Cardiac fibroblast (primary cell): Measurements from ENCODE around the gene RFX8.

Experiments
- DNase-seq, 2 donors: peaks; one replicate each; pipeline versions ENCODE4 v3.0.0 to v3.0.0-alpha.2; 2010; ENCODE audit warnings: low read depth in 2 of 2
- H3K4me3 ChIP-seq, 2 donors: replicated peaks in 1 of 2; 1 replicate in 1 of 2; 2 replicates in 1 of 2; pipeline ENCODE4 v1.5.1; 2011; ENCODE audit warnings: low read depth in 2 of 2, low read length in 2 of 2, mild to moderate bottlenecking in 2 of 2, moderate library complexity in 1 of 2
- TF ChIP-seq, protein P1 (sequence below): IDR thresholded peaks from one replicate; pipeline ENCODE4 v1.5.1; 2011; ENCODE audit warnings: low read depth, mild to moderate bottlenecking, low read length, inconsistent platforms

Gene RFX8

DNA sequence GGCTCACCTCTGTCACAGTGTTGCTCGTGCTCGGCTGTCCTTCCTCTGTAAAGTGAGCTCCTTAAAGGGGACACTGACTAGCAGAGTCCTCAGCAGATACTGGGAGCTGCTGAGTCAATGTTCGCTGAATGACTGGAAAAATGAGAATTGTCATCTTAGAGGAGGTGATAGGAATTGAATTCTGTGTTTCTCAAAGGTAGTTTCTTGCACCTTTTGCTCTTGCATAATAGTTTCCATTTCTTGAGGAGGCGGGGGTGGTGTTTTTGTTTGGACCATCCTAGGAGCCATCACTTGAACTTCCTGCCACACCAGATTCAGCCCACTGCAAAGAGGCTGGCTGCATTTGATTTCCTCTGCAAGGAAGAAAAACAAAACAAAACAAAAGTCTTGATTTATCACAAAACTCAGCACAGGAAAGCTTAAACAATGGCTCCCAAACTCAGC, 11.4 kb upstream of the RFX8 start:
- TF ChIP-seq, protein P1, sequence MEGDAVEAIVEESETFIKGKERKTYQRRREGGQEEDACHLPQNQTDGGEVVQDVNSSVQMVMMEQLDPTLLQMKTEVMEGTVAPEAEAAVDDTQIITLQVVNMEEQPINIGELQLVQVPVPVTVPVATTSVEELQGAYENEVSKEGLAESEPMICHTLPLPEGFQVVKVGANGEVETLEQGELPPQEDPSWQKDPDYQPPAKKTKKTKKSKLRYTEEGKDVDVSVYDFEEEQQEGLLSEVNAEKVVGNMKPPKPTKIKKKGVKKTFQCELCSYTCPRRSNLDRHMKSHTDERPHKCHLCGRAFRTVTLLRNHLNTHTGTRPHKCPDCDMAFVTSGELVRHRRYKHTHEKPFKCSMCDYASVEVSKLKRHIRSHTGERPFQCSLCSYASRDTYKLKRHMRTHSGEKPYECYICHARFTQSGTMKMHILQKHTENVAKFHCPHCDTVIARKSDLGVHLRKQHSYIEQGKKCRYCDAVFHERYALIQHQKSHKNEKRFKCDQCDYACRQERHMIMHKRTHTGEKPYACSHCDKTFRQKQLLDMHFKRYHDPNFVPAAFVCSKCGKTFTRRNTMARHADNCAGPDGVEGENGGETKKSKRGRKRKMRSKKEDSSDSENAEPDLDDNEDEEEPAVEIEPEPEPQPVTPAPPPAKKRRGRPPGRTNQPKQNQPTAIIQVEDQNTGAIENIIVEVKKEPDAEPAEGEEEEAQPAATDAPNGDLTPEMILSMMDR: no peak
- no peak for DNase-seq
- H3K4me3 ChIP-seq: no peak overlapping the region

DNA sequence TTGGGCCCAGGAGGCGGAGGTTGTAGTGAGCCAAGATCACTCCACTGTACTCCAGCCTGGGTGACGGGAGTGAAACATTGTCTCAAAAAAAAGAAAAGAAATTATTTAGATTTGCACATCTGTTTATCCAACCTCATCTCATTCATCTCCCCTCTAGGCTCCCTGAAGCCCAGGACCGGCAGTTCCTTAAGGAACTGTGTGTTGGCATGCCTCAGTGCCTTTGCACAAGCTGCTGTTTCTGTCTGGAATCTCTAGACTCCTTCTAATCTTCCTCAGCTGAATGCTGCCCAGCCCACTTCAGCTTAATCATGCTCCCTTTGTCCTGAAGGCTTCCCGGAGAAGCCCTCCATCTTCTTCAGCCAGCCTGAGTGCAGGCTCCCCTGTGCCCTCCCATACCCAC, 10.9 kb upstream of the RFX8 start:
- TF ChIP-seq, protein P1: no peak
- no peak overlapping the region for H3K4me3 ChIP-seq
- no peak for DNase-seq

- DNase-seq: no peak
- TF ChIP-seq, protein P1: no peak
Measured at GRCh38 chr2:101480764-101481163, 5.9 kb upstream of the RFX8 start.

DNA sequence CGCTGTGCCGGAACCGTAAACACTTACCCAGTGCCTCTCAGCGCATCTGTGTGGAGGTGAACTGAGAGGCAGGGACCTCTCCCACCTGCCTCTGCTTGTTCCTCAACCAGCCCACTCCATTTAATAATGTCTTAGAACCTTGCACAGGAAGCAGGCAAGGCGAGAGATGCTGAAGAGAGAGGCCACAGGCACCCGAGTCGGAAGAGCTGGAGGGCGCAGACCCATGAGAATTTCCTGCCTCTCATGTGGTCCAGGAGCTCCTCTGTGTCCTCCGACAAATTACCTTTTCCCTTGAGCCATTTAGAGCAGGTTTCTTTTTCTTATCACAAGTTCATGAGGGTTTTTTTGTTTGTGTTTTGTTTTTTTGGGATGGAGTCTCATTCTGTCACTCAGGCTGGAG, 4.9 kb upstream of the RFX8 start:
- DNase-seq: no peak
- TF ChIP-seq, protein P1: no peak

More at GRCh38 chr2:101480764-101481163, 5.9 kb upstream of the RFX8 start:
- no peak overlapping the region for H3K4me3 ChIP-seq

GRCh38 chr2:101479328-101479727, 4.4 kb upstream of the RFX8 start:
- no peak for DNase-seq
- TF ChIP-seq, protein P1: no peak
- no peak overlapping the region for H3K4me3 ChIP-seq

More for the DNA sequence above, 4.9 kb upstream of the RFX8 start:
- H3K4me3 ChIP-seq: no peak overlapping the region

DNA sequence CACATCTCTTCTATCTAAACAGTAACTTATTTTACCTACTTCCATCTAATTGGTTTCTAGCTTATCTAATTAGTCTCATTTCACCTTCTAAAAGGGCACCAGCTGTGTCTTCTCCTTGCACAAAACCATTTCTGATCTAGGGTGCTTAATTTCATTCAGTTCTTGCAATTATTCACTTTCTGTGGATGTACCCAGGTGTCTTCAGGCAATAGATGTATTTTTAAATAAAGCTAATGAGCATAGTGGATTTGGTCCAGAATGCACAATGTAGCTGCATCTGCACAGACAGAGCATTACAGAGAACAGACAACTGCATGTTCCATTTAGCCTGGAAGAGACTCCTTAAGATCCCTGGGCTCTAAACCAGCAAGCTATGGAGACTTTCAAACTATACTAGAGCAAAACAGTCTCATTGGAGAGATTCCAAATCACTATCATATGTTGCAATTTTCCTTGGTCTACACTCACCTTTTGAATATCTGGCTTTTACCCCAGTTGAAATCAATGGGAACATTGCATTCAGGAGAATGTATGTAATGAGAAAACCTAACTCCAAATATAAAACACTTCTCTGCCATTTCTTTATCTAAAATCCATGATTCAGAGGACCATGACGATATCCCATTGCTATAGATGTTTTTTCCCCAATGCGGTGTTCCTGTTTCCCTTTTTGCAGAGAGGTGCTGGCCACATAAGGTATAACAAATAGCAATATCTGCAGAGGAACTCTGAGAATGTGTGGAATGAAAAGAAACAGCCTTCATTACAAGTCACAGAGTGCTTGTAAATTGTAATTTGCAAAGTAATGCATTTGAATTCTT, 3.5 kb upstream of the RFX8 start:
- peak; percentile 25 to 60 for DNase-seq

More for the DNA sequence above, 3.5 kb upstream of the RFX8 start:
- H3K4me3 ChIP-seq: no peak overlapping the region
- TF ChIP-seq, protein P1: no peak
